Measurements from ENCODE around the gene TPTE.
"Not testable (repeated sequence)": the region's sequence is repeated elsewhere in the genome, so short reads cannot be mapped to it uniquely, and the experiment has no call there.

The TPTE gene

GRCh38 chr21:10521091-10521598 is at the start of gene TPTE:
TSS of gene TPTE (plus strand) at chr21:10521583. CDS start at chr21:10538724, 17,141 bp downstream.
- DNase-seq (ENCODE audit: insufficient read length, low spot score) (no peak), FAIRE-seq (no peak)

GRCh38 chr21:10471999-10472398 is 49.4 kb upstream of the TPTE start:
- DNase-seq (ENCODE audit: insufficient read length, low spot score); FAIRE-seq: not testable (repeated sequence)

- DNase-seq (ENCODE audit: insufficient read length, low spot score), result not testable (repeated sequence)
Measured at GRCh38 chr21:10477794-10478193, 43.6 kb upstream of the TPTE start.

GRCh38 chr21:10479875-10480274 is 41.5 kb upstream of the TPTE start:
- not testable (repeated sequence) for DNase-seq (ENCODE audit: insufficient read length, low spot score); FAIRE-seq

More at GRCh38 chr21:10477794-10478193, 43.6 kb upstream of the TPTE start:
- FAIRE-seq, result not testable (repeated sequence)

- not testable (repeated sequence) for DNase-seq (ENCODE audit: insufficient read length, low spot score); FAIRE-seq
Measured at GRCh38 chr21:10484864-10485263, 36.5 kb upstream of the TPTE start.

GRCh38 chr21:10490453-10490852 is 30.9 kb upstream of the TPTE start:
- not testable (repeated sequence) for DNase-seq (ENCODE audit: insufficient read length, low spot score)

GRCh38 chr21:10511116-10511515 is 10.3 kb upstream of the TPTE start:
- DNase-seq (ENCODE audit: insufficient read length, low spot score), result no peak

More at GRCh38 chr21:10490453-10490852, 30.9 kb upstream of the TPTE start:
- FAIRE-seq, result not testable (repeated sequence)

GRCh38 chr21:10516889-10517288 is 4.5 kb upstream of the TPTE start:
- DNase-seq (ENCODE audit: insufficient read length, low spot score); FAIRE-seq: not testable (repeated sequence)

More at GRCh38 chr21:10511116-10511515, 10.3 kb upstream of the TPTE start:
- FAIRE-seq, result no peak

GRCh38 chr21:10517904-10518303 is 3.5 kb upstream of the TPTE start:
- not testable (repeated sequence) for FAIRE-seq; DNase-seq (ENCODE audit: insufficient read length, low spot score)

GRCh38 chr21:10521835-10522500 is 585 bp downstream of the TPTE start:
- DNase-seq (ENCODE audit: insufficient read length, low spot score); FAIRE-seq: not testable (repeated sequence)

- FAIRE-seq (no peak), DNase-seq (ENCODE audit: insufficient read length, low spot score) (no peak)
Measured at GRCh38 chr21:10539956-10540355, 18.6 kb downstream of the TPTE start.

- not testable (repeated sequence) for FAIRE-seq; DNase-seq (ENCODE audit: insufficient read length, low spot score)
Measured at GRCh38 chr21:10544376-10544775, 23.0 kb downstream of the TPTE start.

- not testable (repeated sequence) for FAIRE-seq; DNase-seq (ENCODE audit: insufficient read length, low spot score)
Measured at GRCh38 chr21:10547868-10548267, 26.5 kb downstream of the TPTE start.

- FAIRE-seq; DNase-seq (ENCODE audit: insufficient read length, low spot score): not testable (repeated sequence)
Measured at GRCh38 chr21:10548331-10548954, 27.1 kb downstream of the TPTE start.

GRCh38 chr21:10570803-10571202 is 49.4 kb downstream of the TPTE start:
- FAIRE-seq, result not testable (repeated sequence)

GRCh38 chr21:10574531-10575310 is 53.3 kb downstream of the TPTE start:
- DNase-seq (ENCODE audit: insufficient read length, low spot score); FAIRE-seq: not testable (repeated sequence)

More at GRCh38 chr21:10570803-10571202, 49.4 kb downstream of the TPTE start:
- not testable (repeated sequence) for DNase-seq (ENCODE audit: insufficient read length, low spot score)

- FAIRE-seq, result no peak
- no peak for DNase-seq (ENCODE audit: insufficient read length, low spot score)
Measured at GRCh38 chr21:10575311-10575667, 53.9 kb downstream of the TPTE start.

- not testable (repeated sequence) for DNase-seq (ENCODE audit: insufficient read length, low spot score); FAIRE-seq
Measured at GRCh38 chr21:10578910-10579309, 57.5 kb downstream of the TPTE start.

- DNase-seq (ENCODE audit: insufficient read length, low spot score); FAIRE-seq: not testable (repeated sequence)
Measured at GRCh38 chr21:10589115-10589514, 67.7 kb downstream of the TPTE start.

- not testable (repeated sequence) for FAIRE-seq; DNase-seq (ENCODE audit: insufficient read length, low spot score)
Measured at GRCh38 chr21:10607074-10607473, 85.7 kb downstream of the TPTE start.

GRCh38 chr21:10614285-10614684 is 92.9 kb downstream of the TPTE start:
- DNase-seq (ENCODE audit: insufficient read length, low spot score); FAIRE-seq: not testable (repeated sequence)
